HEK293 (cell line): ENCODE measurements around the gene GMDS.

ENCODE experiments used
- CTCF ChIA-PET: fragments of 350-600 bp; formaldehyde crosslinking; extraction: SDS; loops from one replicate; lab custom pipeline; 2021; ENCODE audit warnings: antibody characterized with exemption; lab: Yijun Ruan, JAX
- POLR2A ChIA-PET: fragments of 300-600 bp; formaldehyde crosslinking; extraction: SDS; loops from one replicate; lab custom pipeline; 2020; ENCODE audit warnings: antibody characterized with exemption, inconsistent platforms; lab: Yijun Ruan, JAX
- H3K27ac ChIP-seq: fragments of 200-500 bp; sonication (Bioruptor generic); 2 replicates; pipeline ENCODE4 v1.5.1; 2014; ENCODE audit warnings: low read depth, low read length, control low read depth, inconsistent platforms; ENCODE audit errors: extremely low read depth
- H3K36me3 ChIP-seq, 2 experiments: fragments of 200-500 bp in 1 of 2; sonication (Bioruptor generic) in 1 of 2; 1 replicate in 1 of 2; 2 replicates in 1 of 2; pipeline ENCODE4 v1.5.1; 2014 to 2017; ENCODE audit warnings: inconsistent platforms in 2 of 2, low read length in 2 of 2; ENCODE audit not compliant: control insufficient read depth in 2 of 2, insufficient read depth in 1 of 2
- H3K4me1 ChIP-seq: fragments of 200-500 bp; sonication (Bioruptor generic); 2 replicates; pipeline ENCODE4 v1.5.1; 2014; ENCODE audit warnings: mild to moderate bottlenecking, low read length, inconsistent platforms; ENCODE audit not compliant: control insufficient read depth, insufficient read depth
- H3K4me3 ChIP-seq: 2 replicates; pipeline ENCODE4 v1.5.1; 2011; ENCODE audit warnings: low read depth, mild to moderate bottlenecking, control low read depth, low read length, moderate library complexity
- H3K9me3 ChIP-seq: fragments of 200-500 bp; sonication (Bioruptor generic); 2 replicates; pipeline ENCODE4 v1.5.1; 2014; ENCODE audit warnings: low read depth, low read length, inconsistent platforms; ENCODE audit not compliant: control insufficient read depth, insufficient read depth
- BCL6B ChIP-seq: fragments of 450-650 bp; formaldehyde crosslinking; IDR thresholded peaks from 2 replicates; pipeline ENCODE4 v1.5.1; 2017; ENCODE audit warnings: missing biosample characterization, missing genetic modification characterization
- EGR2 ChIP-seq: fragments of 450-650 bp; formaldehyde crosslinking; IDR thresholded peaks from 2 replicates; pipeline ENCODE4 v1.5.1; 2016; ENCODE audit warnings: low read depth, missing biosample characterization, missing genetic modification characterization
- IKZF3 ChIP-seq: fragments of 450-650 bp; IDR thresholded peaks from 2 replicates; pipeline ENCODE4 v1.5.0; 2018; ENCODE audit warnings: missing biosample characterization, mild to moderate bottlenecking, missing genetic modification characterization, moderate library complexity
- INSM2 ChIP-seq: fragments of 450-650 bp; formaldehyde crosslinking; IDR thresholded peaks from 2 replicates; pipeline ENCODE4 v1.5.1; 2016; ENCODE audit warnings: missing biosample characterization, missing genetic modification characterization
- PRDM10 ChIP-seq: fragments of 450-650 bp; formaldehyde crosslinking; IDR thresholded peaks from 2 replicates; pipeline ENCODE4 v1.5.1; 2016; ENCODE audit warnings: missing biosample characterization, missing genetic modification characterization
- REPIN1 ChIP-seq: fragments of 450-650 bp; formaldehyde crosslinking; IDR thresholded peaks from 2 replicates; pipeline ENCODE4 v1.5.1; 2017; ENCODE audit warnings: missing biosample characterization, missing genetic modification characterization, low read depth
- SP7 ChIP-seq: fragments of 450-650 bp; formaldehyde crosslinking; IDR thresholded peaks from 2 replicates; pipeline ENCODE4 v1.5.1; 2016; ENCODE audit warnings: missing biosample characterization, missing genetic modification characterization
- TRIM28 ChIP-seq: IDR thresholded peaks from 2 replicates; pipeline ENCODE4 v1.6.1; 2011; ENCODE audit warnings: low read length, control low read depth, borderline replicate concordance
- ZBTB17 ChIP-seq: fragments of 450-650 bp; formaldehyde crosslinking; IDR thresholded peaks from 2 replicates; pipeline ENCODE4 v1.5.1; 2016; ENCODE audit warnings: missing biosample characterization, missing genetic modification characterization
- ZBTB20 ChIP-seq: fragments of 450-650 bp; formaldehyde crosslinking; IDR thresholded peaks from 2 replicates; pipeline ENCODE4 v1.5.1; 2016; ENCODE audit warnings: missing biosample characterization, missing genetic modification characterization
- ZBTB6 ChIP-seq: fragments of 450-650 bp; formaldehyde crosslinking; IDR thresholded peaks from 2 replicates; pipeline ENCODE4 v1.5.1; 2017; ENCODE audit warnings: missing biosample characterization, missing genetic modification characterization
- ZEB2 ChIP-seq: fragments of 450-650 bp; formaldehyde crosslinking; IDR thresholded peaks from 2 replicates; pipeline ENCODE4 v1.5.1; 2016; ENCODE audit warnings: missing biosample characterization, missing genetic modification characterization
- ZNF18 ChIP-seq: fragments of 450-650 bp; formaldehyde crosslinking; IDR thresholded peaks from 2 replicates; pipeline ENCODE4 v1.5.1; 2016; ENCODE audit warnings: missing biosample characterization, missing genetic modification characterization
- ZNF335 ChIP-seq: fragments of 450-650 bp; formaldehyde crosslinking; conservative IDR thresholded peaks from 2 replicates; pipeline ENCODE4 v1.5.1; 2016; ENCODE audit warnings: missing biosample characterization, missing genetic modification characterization
- ZNF37A ChIP-seq: fragments of 450-650 bp; IDR thresholded peaks from 2 replicates; pipeline ENCODE4 v1.5.1; 2018; ENCODE audit warnings: missing biosample characterization, missing genetic modification characterization
- ZNF513 ChIP-seq: fragments of 450-650 bp; IDR thresholded peaks from 2 replicates; pipeline ENCODE4 v1.5.1; 2018; ENCODE audit warnings: missing biosample characterization, missing genetic modification characterization
- ZNF558 ChIP-seq: fragments of 450-650 bp; formaldehyde crosslinking; IDR thresholded peaks from 2 replicates; pipeline ENCODE4 v1.5.1; 2016; ENCODE audit warnings: missing biosample characterization, missing genetic modification characterization
- ZNF561 ChIP-seq: fragments of 450-650 bp; IDR thresholded peaks from 2 replicates; pipeline ENCODE4 v1.5.1; 2018; ENCODE audit warnings: missing biosample characterization, missing genetic modification characterization, borderline replicate concordance
- ZNF600 ChIP-seq: fragments of 450-650 bp; formaldehyde crosslinking; IDR thresholded peaks from 2 replicates; pipeline ENCODE4 v1.5.1; 2016; ENCODE audit warnings: missing biosample characterization, missing genetic modification characterization
- ZNF629 ChIP-seq: fragments of 450-650 bp; formaldehyde crosslinking; IDR thresholded peaks from 2 replicates; pipeline ENCODE4 v1.5.1; 2017; ENCODE audit warnings: missing biosample characterization, missing genetic modification characterization
- ZNF654 ChIP-seq: fragments of 450-650 bp; formaldehyde crosslinking; IDR thresholded peaks from 2 replicates; pipeline ENCODE4 v1.5.1; 2016; ENCODE audit warnings: low read depth, missing biosample characterization, missing genetic modification characterization
- ZNF660 ChIP-seq: fragments of 450-650 bp; IDR thresholded peaks from 2 replicates; pipeline ENCODE4 v1.5.1; 2018; ENCODE audit warnings: missing biosample characterization, mild to moderate bottlenecking, missing genetic modification characterization
- ZNF677 ChIP-seq: fragments of 450-650 bp; IDR thresholded peaks from 2 replicates; pipeline ENCODE4 v1.5.0; 2018; ENCODE audit warnings: missing biosample characterization, mild to moderate bottlenecking, missing genetic modification characterization, moderate library complexity
- ZNF768 ChIP-seq: fragments of 450-650 bp; formaldehyde crosslinking; IDR thresholded peaks from 2 replicates; pipeline ENCODE4 v1.5.1; 2018; ENCODE audit warnings: missing biosample characterization, mild to moderate bottlenecking, missing genetic modification characterization
- TF ChIP-seq, protein P1 (sequence below): fragments of 450-650 bp; IDR thresholded peaks from 2 replicates; pipeline ENCODE4 v1.5.1; 2018; ENCODE audit warnings: missing biosample characterization, mild to moderate bottlenecking, missing genetic modification characterization

The GMDS gene

GRCh38 chr6:2108700-2109306 is 136.6 kb downstream of the GMDS start:
- no peaks in the 10 kb centered on the region for H3K9me3 ChIP-seq
- peaks cover 32% of the 10 kb centered on the region for H3K4me1 ChIP-seq
- H3K36me3 ChIP-seq = no peaks in the 10 kb centered on the region
- CTCF ChIA-PET = interaction anchor here (1.0 to 2.7 kb wide), 9 partner anchors 212 to 587 kb away, joined by 3 to 19 read pairs (median 5); no protein-coding TSS in a partner anchor
- POLR2A ChIA-PET = interaction anchor here (0.5 kb wide), 1 partner anchor 495 kb away, joined by 3 read pairs; no protein-coding TSS in a partner anchor
- H3K4me3 ChIP-seq = no peak overlapping the region
- peak overlapping the region; percentile 81 for H3K27ac ChIP-seq
- TF ChIP-seq ZNF768 (tag by site-specific recombination) (peak; percentile 16; the same call in 1 of the 2 replicates), EGR2 (tag by site-specific recombination) (no peak), IKZF3 (no peak), TRIM28 (peak; percentile 52; the same call in 1 of the 2 replicates), BCL6B (tag by site-specific recombination) (no peak), ZNF600 (tag by site-specific recombination) (peak; percentile 82), ZNF629 (tag by site-specific recombination) (peak; percentile 41; the same call in 1 of the 2 replicates), REPIN1 (tag by site-specific recombination) (no peak), PRDM10 (tag by site-specific recombination) (peak; percentile 48), ZBTB20 (tag by site-specific recombination) (peak; percentile 45; the same call in 1 of the 2 replicates), INSM2 (tag by site-specific recombination) (0 out of 2 replicates have a peak, but pooled peaks have one; percentile 26), ZNF677 (tag by site-specific recombination) (0 out of 2 replicates have a peak, but pooled peaks have one; percentile 31), ZBTB6 (tag by site-specific recombination) (peak; percentile 30; the same call in 1 of the 2 replicates), ZEB2 (tag by site-specific recombination) (peak; percentile 77), ZNF335 (tag by site-specific recombination) (peak; percentile 55), ZNF561 (tag by site-specific recombination) (peak; percentile 96), ZBTB17 (tag by site-specific recombination) (peak; percentile 97), ZNF660 (tag by site-specific recombination) (0 out of 2 replicates have a peak, but pooled peaks have one; percentile 80), ZNF558 (tag by site-specific recombination) (0 out of 2 replicates have a peak, but pooled peaks have one; percentile 15), ZNF37A (tag by site-specific recombination) (peak; percentile 83), SP7 (tag by site-specific recombination) (peak; percentile 60), ZNF654 (no peak), ZNF18 (tag by site-specific recombination) (peak; percentile 99), ZNF513 (tag by site-specific recombination) (0 out of 2 replicates have a peak, but pooled peaks have one; percentile 41)
- TF ChIP-seq, protein P1, sequence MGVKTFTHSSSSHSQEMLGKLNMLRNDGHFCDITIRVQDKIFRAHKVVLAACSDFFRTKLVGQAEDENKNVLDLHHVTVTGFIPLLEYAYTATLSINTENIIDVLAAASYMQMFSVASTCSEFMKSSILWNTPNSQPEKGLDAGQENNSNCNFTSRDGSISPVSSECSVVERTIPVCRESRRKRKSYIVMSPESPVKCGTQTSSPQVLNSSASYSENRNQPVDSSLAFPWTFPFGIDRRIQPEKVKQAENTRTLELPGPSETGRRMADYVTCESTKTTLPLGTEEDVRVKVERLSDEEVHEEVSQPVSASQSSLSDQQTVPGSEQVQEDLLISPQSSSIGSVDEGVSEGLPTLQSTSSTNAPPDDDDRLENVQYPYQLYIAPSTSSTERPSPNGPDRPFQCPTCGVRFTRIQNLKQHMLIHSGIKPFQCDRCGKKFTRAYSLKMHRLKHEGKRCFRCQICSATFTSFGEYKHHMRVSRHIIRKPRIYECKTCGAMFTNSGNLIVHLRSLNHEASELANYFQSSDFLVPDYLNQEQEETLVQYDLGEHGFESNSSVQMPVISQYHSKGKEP (tag by site-specific recombination) = peak; percentile 63
